ENCODE data around the gene MANBA.
A peak's percentile ranks its signal among the peaks of the same experiment; 100 is the strongest.

MANBA gene
- total RNA-seq: 5.4 to 42.8 (median 35.6) reads per million in 3 experiments

DNA sequence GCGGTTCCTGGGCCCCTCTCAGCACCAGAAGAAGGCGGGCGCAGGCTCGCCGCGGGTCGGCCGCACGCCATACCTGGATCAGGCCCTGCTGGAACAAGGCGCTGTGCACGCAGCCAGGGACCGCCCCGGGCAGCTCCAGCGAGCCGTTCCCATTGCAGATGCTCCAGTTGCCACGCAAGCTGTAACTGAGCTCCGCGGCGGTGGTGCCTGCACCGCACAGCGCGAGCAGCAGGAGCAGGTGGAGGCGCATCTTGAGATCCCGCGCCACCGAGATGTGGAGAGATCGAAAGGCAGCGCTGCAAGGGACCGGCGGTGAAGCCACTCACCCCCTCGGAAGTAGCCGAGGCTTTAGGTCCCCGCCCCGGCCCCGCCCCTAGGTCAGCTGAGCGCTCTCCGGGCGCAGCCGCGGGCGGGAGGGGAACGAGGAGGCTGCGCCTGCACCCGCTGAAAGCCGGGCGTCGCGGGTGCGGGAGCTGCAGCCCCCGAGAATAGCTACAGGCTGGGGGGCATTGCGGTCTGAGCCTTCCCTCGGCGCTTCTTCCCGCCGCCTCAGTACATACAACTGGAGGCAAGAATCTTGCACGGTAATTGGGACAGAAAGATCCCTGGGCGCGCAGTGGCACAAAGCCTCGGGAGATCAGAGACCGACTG lies at the start of gene MANBA:
MANBA (minus strand) TSS at position 324 of the 651 bp plus-strand sequence; CDS start at position 250, 74 bp downstream.
- peak; percentile 77 for DNase-seq

DNA sequence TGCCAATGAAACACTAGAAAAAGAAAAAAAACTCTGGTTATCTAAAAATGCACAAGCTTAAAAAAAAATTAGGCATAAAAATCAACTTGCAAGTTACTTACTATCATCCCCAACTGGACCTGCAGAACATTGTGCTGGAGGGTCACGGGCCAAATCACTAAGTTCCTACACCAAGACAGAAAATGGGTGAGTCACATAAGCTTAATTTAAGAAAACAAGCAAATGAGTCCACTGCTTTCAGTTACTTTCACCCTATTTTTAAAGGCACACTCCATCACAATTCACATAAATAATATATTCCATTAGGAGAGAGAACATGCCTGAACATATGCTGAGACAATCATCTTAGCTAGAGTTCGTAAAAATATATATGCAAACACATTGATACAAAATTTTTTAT lies 48.9 kb upstream of the MANBA start:
- no peak for DNase-seq

DNA sequence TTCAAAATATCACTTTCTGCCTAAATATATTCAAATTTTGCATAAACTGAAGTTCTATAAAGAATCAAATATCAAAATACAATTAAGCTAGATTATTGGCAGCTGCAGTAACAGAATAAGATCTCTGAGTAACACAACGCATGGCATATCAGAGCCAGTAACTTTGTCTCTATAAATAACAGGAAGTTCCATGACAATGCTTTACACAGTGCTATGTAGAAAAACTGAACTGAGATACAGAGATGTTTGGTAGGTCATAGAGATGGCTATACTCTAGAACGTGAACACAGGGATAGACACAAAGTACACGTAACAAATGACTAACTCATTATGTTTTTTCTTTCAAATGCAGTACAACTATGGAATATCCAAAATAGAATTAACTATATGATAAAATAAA lies 48.4 kb upstream of the MANBA start:
- DNase-seq: no peak

DNA sequence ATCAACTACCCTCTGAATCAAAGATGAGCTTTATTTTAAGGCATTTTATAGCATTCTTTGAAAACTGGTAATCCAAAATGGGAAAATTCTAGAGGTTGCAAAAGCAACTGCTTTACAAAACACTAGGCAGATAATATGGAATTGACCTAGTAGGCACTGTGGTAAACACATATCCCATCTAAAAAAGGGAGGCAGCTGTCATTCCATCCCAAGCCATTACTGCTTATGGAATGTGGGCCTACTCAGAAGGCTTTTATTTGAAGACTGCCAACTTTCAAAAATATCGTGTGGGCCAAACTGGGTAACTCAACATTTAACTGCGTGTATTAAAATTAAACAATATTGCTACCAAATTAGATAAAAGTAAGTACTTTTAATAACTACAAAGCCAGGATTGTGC lies 47.2 kb upstream of the MANBA start:
- DNase-seq: no peak

DNA sequence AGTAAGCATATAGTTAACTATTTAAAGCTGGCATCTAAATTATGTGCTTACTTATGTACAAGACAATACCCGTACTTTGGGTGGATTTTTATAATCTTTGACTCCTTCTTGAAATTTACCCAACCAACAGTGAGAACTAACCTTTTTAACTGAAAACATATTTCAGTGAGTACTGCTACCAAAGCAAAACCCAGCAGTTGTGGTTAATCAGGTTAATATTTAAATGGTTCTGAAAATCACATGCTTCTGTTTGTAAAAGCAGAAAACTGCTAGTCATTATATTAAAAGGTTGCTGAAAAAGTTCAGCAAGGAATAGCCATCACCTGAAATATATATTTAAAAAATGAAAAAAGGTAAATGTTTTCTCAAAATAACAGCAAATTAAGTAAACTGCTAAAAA lies 46.6 kb upstream of the MANBA start:
- no peak for DNase-seq

DNA sequence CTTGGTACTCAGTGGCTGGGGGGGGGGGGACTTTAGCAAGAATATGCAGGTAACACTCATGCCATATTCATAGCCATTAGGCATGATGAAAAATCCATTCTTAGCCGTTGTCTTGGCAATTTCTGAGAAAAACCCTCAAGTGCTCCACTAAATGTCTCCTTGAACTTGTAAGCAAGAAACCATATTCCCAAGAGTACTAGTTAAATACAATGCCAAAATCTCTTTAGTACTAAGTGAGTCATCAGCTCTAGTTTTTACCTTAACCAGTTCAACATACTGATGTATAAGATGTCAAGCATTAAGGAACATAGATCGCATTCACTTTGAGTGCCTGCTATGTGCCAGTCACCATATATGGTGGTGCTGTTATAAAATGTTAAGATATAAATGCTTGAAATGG lies 39.0 kb upstream of the MANBA start:
- no peak for DNase-seq

DNA sequence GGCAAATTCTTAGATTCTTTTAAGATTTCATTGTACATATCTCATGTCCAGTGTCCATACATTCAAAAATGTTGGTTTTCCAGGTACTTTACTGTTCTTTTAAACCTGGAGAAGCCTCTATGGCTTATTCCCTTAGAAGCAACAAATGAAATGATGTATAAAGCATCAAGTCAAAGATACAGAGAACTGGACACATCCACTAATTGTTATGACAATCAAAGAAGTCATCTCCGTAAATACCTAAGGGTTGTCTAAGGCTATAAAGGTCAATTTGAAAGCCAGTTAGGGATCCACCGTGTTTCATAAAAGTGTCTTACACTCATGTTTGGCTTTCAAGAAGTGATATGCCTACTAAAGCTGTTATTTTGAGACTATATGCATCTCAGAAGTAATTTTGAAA lies 34.2 kb upstream of the MANBA start:
- no peak for DNase-seq

DNA sequence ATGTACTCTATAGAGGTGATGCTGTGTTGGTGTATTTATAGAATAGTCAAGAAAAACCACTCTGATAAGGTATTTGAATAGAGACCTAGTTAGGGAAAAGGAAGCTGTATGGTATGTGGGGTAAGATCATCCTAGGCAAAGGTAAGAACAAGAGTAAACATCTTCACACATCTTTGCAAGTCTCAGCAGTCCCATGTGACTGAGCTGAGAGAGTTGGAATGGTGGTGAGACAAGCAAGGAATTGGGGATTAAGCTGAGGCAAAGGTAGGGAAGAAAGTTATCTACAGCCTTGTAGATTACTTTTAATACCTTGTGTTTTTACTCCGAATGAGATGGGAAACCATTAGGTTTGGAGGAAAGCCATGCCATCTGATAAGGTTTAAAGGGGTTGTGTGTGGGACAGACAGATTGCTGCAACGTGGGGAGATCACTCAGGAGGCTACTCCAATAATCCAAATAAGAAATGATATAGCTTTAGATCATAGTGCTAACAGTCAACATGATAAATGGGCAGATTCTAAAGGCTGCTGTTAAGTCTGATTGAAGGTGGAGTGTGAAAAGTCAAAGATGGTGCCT lies 31.7 kb upstream of the MANBA start:
- DNase-seq: no peak

DNA sequence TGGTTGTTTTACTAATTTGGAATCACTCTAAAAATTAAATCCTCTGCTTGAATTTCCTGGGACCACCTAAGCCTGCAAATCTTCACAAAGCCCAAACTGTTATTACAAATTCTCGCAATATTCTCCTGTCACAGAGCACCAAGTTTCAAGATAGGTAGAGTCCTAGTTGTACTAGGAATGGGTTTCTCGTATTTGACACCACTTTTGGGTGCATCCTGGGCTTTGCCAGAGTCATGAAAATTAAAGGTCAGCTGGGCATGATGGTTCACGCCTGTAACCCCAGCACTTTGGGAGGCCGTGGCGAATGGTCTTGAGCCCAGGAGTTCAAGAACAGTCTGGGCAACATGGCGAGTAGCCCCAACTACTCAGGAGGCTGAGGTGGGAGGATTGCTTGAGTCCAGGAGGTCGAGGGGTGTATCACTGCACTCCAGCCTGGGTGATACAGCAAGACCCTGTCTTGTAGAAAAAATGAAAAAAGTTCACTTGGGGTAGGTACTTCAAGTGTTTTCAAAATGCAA lies 30.6 kb upstream of the MANBA start:
- no peak for DNase-seq

DNA sequence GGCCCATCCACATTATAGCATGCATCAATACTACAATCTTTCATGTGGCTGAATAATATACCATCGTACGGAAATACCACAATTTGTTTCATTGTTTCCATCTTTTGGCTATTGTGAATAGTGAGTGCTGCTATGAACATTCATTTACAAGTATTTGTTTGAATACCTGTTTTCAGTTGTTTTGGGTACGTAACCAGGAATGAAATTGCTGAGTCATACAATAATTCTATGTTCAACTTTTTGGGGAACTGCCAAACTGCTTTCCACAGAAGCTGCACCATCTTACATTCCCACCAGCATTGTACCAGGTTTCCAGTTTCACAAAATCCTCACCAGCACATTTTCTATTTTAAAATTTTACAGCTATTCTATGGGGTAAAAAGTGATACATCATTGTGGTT lies 28.5 kb upstream of the MANBA start:
- DNase-seq: no peak

DNA sequence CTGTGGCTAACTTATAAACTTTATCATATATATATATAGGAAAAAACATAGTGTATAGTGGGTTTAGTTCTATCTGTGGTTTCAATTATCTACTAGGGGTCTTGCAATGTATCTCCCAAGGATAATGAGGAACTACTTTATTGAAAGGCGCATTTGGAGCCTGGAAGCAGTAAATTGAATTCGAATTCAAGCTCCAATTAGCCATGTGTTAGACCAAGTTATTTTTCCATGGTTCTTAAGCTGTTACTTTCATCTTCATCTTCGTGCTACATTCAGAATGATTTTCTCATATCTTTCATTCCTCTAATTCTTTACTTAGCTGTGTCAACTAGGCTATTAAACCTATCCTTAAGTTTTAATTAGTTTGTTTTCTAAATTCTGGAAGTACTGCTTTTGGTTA lies 27.2 kb upstream of the MANBA start:
- no peak for DNase-seq

DNA sequence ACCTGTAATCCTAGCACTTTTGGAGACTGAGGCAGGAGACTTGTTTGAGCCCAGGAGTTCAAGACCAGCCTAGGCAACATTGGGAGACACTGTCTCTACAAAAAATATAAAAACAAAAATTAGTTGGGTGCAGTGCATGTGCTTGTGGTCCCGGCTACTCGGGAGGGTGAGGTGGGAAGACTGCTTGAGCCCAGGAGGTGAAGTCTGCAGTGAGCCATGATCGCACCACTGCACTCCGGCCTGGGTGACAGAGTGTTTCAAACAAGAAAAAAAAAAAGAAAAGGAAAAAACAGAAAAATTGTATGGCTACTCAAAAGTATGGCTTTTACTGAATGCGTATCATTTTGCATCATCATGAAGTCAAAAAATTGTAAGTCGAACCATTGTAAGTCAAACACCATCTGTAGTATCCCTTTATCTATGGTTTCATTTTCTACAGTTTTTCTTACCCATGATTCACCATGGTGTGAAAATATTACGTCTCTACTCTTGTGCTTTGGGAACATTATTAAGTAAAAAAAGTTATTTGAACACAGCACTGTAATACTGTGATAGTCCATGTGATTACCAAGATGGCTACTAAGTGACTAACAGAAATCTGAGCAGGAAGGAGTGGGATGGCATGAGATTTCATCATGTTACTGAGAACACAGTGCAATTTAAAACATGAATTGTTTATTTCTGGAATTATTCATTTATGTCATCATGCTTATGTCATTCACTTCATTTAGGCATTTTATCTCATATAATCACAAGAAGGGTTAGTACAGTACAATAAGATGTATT lies 26.5 kb upstream of the MANBA start:
- DNase-seq: no peak

DNA sequence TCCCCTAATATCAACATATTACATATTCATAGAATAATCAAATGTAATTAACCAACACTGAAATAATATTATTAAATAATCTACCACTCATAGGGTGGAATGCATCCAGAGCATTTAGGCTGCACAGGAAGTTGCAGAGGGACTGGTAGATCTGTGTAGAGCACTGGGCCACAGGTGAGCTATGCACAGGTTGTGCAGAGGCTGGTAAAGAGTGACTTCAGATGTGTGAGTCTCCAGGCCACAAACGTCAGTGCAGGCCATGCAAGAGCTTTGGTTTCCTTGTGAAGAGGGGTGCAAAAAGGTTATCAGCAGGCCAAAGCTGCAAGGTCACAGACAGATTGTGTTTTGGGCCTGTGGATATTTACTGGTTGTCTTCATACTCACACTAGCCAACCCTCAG lies 25.5 kb upstream of the MANBA start:
- no peak for DNase-seq

DNA sequence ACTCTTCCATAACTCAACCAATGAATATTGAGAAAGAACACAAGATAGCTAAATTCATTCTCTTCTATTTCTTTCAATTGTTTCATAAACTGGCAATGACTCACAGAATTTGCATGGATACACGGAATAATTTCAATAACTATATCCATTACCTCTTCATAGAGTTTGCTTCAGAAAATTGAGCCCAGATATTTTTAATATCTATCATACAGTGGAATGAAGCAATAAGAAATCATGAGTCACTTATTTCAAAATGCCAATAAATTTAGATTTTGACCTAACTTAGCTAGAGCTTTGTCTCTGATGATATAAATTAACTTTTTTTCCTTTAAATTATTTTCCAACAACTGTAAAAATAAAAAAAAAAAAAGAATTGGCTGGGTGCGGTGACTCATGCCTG lies 22.2 kb upstream of the MANBA start:
- DNase-seq: no peak

DNA sequence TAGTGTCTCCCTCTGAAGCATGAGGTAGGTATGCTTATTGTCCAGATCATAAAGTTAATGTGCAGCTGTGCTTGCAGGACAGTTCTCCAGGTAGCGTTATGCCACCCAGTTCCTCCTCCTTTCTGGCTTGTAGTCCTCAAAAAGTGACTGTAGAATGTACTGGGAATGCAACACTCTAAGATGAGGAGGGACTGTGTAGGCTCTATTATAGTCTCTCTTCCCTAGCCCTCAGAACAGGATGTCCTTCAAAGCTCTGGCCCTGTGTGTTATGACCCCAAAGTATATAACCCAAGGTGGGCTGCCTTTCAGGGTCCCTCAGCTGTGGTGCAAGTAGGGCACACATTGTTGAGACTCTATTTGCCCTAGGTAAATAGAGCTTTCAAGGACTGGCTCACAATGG lies 20.8 kb upstream of the MANBA start:
- no peak for DNase-seq

DNA sequence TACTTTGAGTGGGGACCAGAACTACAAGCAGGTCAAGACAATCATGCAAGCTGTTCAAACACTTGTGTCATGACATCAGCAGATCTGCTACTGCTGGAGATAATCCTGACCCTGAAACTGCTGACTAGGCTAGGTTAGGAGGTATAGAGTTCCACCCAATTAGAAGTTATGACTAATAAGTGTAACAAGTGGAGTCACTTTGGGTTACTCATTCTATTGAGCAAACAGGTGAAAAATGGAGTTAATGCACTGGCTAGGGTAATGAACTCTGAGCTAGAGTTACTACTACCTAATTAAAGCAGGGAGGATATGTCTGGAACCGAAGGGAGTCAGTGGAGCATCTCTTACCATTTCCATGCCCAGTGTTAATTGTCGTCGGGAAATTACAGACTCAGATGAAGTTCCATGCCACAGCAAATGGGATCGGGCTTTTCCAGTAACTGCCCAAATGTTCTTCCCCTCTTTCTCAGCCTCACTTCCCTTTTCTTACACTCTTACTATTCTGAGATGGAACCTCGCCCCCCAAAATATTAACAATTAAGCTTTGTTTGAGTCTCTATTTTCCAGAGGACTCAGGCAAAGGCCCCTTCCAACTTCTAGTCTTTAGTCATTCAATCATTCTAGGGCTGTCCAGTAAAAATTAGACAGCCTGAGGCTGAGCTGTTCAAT lies 19.8 kb upstream of the MANBA start:
- DNase-seq: no peak

DNA sequence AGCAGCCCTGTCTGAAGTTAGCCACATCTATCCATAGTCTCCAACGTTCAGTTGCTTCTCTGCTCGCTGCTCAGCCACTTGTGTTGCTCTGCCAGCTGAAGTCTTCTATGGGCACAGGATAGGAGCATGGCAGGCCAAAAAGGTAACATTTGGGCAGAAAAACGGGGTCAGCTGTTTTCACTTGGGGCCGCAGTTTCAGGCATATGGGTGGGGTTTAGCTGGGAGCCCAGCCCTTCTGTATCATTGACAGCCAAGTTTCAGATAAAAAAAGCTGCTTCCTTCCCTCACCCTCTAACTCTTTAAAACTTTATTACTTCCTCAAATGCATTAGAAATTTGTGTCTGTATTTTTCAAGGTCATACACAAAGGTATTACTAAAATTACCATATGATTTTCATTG lies 18.4 kb upstream of the MANBA start:
- no peak for DNase-seq

DNA sequence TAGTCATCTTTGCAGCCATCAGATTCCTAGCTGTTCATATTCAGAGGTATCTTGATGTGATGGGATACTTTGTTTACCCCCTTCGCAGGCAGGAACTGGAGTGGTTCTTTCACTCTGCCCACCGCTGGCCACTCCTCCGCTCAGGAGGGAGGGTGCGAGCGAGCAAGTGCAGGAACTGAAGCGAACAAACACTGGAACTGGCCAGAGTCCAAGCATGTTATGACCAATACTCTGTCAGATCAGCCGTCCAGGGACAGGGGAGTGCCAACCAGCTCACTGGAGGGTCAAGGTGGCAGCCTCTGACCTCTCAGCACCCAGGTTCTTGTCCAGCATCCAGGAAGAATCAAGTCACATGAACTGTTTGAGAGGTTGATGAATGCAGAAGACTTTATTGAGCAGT lies 18.0 kb upstream of the MANBA start:
- no peak for DNase-seq

DNA sequence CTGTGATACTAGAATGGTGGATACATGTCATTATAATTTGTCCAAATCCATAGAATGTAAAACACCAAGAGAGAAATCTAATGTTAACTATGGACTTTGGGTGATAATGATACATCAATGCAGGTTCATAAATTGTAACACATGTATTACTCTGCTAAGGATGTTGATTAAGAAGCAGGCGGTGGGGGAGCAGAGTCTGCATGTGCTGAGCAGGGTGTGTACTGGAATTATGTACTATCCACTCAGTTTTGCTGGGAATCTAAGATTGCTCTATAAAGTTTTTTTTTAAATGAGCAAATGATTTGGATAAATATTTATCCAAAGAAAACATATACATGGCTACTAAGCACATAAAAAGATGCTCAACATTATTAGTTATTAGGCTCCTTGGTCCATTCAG lies 15.0 kb upstream of the MANBA start:
- DNase-seq: no peak

DNA sequence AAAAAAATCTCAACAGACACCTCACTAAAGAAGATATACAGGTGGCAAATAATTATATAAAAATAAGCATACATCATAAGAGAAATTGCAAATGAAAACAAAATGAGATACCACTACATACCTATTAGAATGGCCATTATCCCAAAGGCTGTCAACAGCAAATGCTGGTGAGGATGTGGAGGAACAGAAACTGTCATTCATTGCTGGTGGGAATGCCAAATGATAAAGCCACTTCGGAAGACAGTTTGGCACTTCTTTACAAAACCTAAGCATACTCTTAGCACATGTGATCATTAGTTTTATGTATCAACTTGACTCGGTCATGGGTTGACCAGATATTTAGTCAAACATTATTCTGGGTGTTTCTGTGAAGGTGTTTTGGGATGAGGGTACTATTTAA lies 13.5 kb upstream of the MANBA start:
- no peak for DNase-seq

DNA sequence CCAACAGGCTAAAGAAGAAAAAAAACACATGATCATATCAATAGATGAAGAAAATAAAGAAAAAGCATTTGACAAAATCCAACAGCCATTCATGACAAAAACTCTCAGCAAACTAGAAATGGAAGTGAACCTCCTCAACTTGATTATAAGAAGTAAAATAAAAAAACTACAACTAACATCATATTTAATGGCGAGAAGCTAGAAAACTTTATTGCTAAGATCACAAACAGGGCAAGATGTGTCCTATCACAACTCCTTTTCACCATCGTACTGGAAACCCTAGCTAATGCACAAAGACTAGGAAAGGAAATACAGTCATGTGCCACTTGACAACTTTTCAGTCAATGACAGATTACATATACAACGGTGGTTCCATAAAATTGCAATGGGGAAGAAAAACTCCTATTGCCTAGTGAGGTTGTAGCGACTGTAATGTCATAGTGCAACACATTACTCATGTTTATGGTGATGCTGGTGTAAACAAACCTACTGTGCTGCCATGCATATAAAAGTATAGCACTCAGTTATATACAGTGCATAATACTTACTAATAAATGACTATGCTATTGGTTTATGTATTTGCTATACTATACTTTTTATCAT lies 12.1 kb upstream of the MANBA start:
- DNase-seq: no peak

DNA sequence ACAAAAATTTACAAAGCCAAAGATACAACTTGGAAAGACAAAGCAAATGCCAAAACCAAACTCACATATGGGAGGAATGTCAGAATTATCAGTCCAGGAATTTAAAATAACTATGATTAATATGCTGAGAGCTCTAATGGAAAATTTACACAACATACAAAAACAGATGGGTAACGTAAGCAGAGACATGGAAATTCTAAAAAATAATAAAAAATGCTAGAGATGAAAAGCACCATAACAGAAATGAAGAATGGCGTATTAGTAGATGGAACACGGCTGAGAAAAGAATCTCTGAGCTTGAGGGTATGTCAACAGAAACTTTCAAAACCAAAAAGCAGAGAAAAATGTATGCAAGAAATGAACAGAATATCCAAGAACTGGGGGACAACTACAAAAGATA lies 4.1 kb upstream of the MANBA start:
- no peak for DNase-seq

DNA sequence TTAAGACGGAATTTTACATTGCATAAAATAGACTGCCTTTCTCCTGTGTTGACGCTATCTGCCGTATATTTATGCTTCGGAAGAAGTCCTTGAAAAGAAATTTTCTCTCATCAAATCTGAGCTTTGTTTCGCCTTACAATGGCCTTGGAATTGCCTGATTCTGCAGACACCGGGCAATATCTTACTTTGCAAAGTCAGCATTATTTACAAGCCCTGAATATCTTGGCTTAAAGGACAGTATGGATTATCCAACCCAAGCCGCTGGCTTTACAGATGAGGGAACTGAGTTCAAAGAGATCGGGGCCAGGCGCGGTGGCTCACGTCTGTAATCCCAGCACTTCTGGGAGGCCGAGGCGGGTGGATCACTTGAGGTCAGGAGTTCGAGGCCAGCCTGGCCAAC lies 1.1 kb upstream of the MANBA start:
- no peak for DNase-seq
